ENCODE data around the gene RWDD4. TPM values are rescaled to one million over a fixed set of nuclear protein-coding genes. Genes with fewer than 3 reads are reported as not detected.

Gene RWDD4
- polyA plus RNA-seq, 1 donor (not counting 4 experiments of a cell fraction or from before 2014, with no cell fraction given), result 25.5 TPM

- H3K27ac ChIP-seq (ENCODE audit: control insufficient read depth, insufficient read depth, low read length), result no peak overlapping the region
- no peak for FAIRE-seq
- H4K20me1 ChIP-seq (ENCODE audit: control insufficient read depth, extremely low read depth, insufficient read depth, low read length), result no peaks in the 10 kb centered on the region
- no peaks in the 10 kb centered on the region for H3K27me3 ChIP-seq (ENCODE audit: control insufficient read depth, extremely low read depth, insufficient read depth, low read length)
- H3K79me2 ChIP-seq (ENCODE audit: control insufficient read depth, insufficient read depth, low read length), result no peaks in the 10 kb centered on the region
- H3K9me3 ChIP-seq (ENCODE audit: control insufficient read depth, low read depth, low read length), result no peaks in the 10 kb centered on the region
- dilution Hi-C loops (cut with MboI; ENCODE audit: extremely low pct_ligation_motif_present, low sequenced_read_pairs), result no loop called here
- H3K4me3 ChIP-seq (ENCODE audit: control insufficient read depth in 2 of 3, extremely low read depth in 1 of 3, insufficient read depth in 2 of 3, low read depth in 1 of 3, low read length in 3 of 3), result no peak overlapping the region
- H2AFZ ChIP-seq (ENCODE audit: control insufficient read depth, low read length), result no peak overlapping the region
- H3K4me2 ChIP-seq (ENCODE audit: control insufficient read depth, extremely low read depth, insufficient read depth, low read depth, low read length), result no peak overlapping the region
- H3K36me3 ChIP-seq (ENCODE audit: control insufficient read depth in 2 of 2, extremely low read depth in 1 of 2, insufficient read depth in 2 of 2, low read length in 2 of 2), result peaks cover 1 to 7% of the 10 kb centered on the region in 2 experiments
- no peak for DNase-seq (ENCODE audit: low read depth, low spot score)
- no peaks in the 10 kb centered on the region for H3K4me1 ChIP-seq (ENCODE audit: control insufficient read depth, extremely low read depth, insufficient read depth, low read length)
- no peak overlapping the region for H3K9ac ChIP-seq (ENCODE audit: control insufficient read depth, extremely low read depth, insufficient read depth, low read length)
- no peaks in the 10 kb centered on the region for H3K9me1 ChIP-seq (ENCODE audit: control insufficient read depth, extremely low read depth, insufficient read depth, low read length)
- TF ChIP-seq CTCF (optimal IDR thresholded peaks at IDR 0.05 in 1 of 3, IDR thresholded peaks at IDR 0.05 in 1 of 3, conservative IDR thresholded peaks at IDR 0.05 in 1 of 3; ENCODE audit: extremely low read depth in 1 of 3, insufficient read depth in 2 of 3, low read length in 3 of 3), result no peak
- TF ChIP-seq EZH2 (IDR thresholded peaks at IDR 0.05; ENCODE audit: low read length), result no peak
Observed at GRCh38 chr4:183674153-183674552, 15.2 kb upstream of the RWDD4 start.

- Histone ChIP-seq H3K9ac (ENCODE audit: control insufficient read depth, extremely low read depth, insufficient read depth, low read length) (no peak overlapping the region), H3K27ac (ENCODE audit: control insufficient read depth, insufficient read depth, low read length) (no peak overlapping the region), H3K9me3 (ENCODE audit: control insufficient read depth, low read depth, low read length) (no peaks in the 10 kb centered on the region), H3K9me1 (ENCODE audit: control insufficient read depth, extremely low read depth, insufficient read depth, low read length) (no peaks in the 10 kb centered on the region), H4K20me1 (ENCODE audit: control insufficient read depth, extremely low read depth, insufficient read depth, low read length) (no peaks in the 10 kb centered on the region), H3K4me3 (ENCODE audit: control insufficient read depth in 2 of 3, extremely low read depth in 1 of 3, insufficient read depth in 2 of 3, low read depth in 1 of 3, low read length in 3 of 3) (no peak overlapping the region), H3K4me2 (ENCODE audit: control insufficient read depth, extremely low read depth, insufficient read depth, low read depth, low read length) (no peak overlapping the region), H2AFZ (ENCODE audit: control insufficient read depth, low read length) (no peak overlapping the region), H3K4me1 (ENCODE audit: control insufficient read depth, extremely low read depth, insufficient read depth, low read length) (no peaks in the 10 kb centered on the region), H3K79me2 (ENCODE audit: control insufficient read depth, insufficient read depth, low read length) (no peaks in the 10 kb centered on the region), H3K27me3 (ENCODE audit: control insufficient read depth, extremely low read depth, insufficient read depth, low read length) (no peaks in the 10 kb centered on the region), H3K36me3 (ENCODE audit: control insufficient read depth in 2 of 2, extremely low read depth in 1 of 2, insufficient read depth in 2 of 2, low read length in 2 of 2) (peaks cover 0 to 11% of the 10 kb centered on the region in 2 experiments)
- FAIRE-seq (no peak), DNase-seq (ENCODE audit: low read depth, low spot score) (no peak)
- dilution Hi-C loops (cut with MboI; ENCODE audit: extremely low pct_ligation_motif_present, low sequenced_read_pairs), result no loop called here
- no peak for TF ChIP-seq CTCF (optimal IDR thresholded peaks at IDR 0.05 in 1 of 3, IDR thresholded peaks at IDR 0.05 in 1 of 3, conservative IDR thresholded peaks at IDR 0.05 in 1 of 3; ENCODE audit: extremely low read depth in 1 of 3, insufficient read depth in 2 of 3, low read length in 3 of 3)
- no peak for TF ChIP-seq EZH2 (IDR thresholded peaks at IDR 0.05; ENCODE audit: low read length)
Observed at GRCh38 chr4:183670960-183671555, 12.1 kb upstream of the RWDD4 start.

Data from keratinocyte (primary cell).